ENCODE measurements around the gene ANO1. TPM values are rescaled to one million over a fixed set of nuclear protein-coding genes. Genes with fewer than 3 reads are reported as not detected.

ANO1 gene
- polyA plus RNA-seq, 2 of the 4 experiments (the other 2 are of a cell fraction), result 0.27 to 0.44 TPM

- TF ChIP-seq HEYL (CRISPR knock-in tag; IDR thresholded peaks at IDR 0.05), result no peak
- no peak for TF ChIP-seq KDM5A (IDR thresholded peaks at IDR 0.05)
Measured at GRCh38 chr11:70036971-70037882, 40.9 kb upstream of the ANO1 start (continued).

GRCh38 chr11:70038034-70038834, 39.9 kb upstream of the ANO1 start:
- ATAC-seq (no peak), FAIRE-seq (no peak), DNase-seq (ENCODE audit: low read depth in 1 of 2, low spot score in 1 of 2) (no peak)
- Histone ChIP-seq H3K4me3 (no peak overlapping the region), H3K9me3 (peaks cover 49% of the 10 kb centered on the region), H3K27ac (no peak overlapping the region), H3K4me2 (no peak overlapping the region), H3K4me1 (no peaks in the 10 kb centered on the region)
- 35% methylated on average over 9 of the region's 9 CpGs for WGBS (ENCODE audit: missing lambda C conversion rate)
- TF ChIP-seq EHMT2 (IDR thresholded peaks at IDR 0.05; ENCODE audit: low read depth), result no peak
- TF ChIP-seq ESRRA (IDR thresholded peaks at IDR 0.05; ENCODE audit: borderline replicate concordance, low read length), result no peak
- TF ChIP-seq TFCP2L1 (CRISPR knock-in tag; IDR thresholded peaks at IDR 0.05), result no peak
- POLR2A ChIA-PET, result no interaction called here
- CTCF ChIA-PET, result interaction anchor here (1.0 to 1.7 kb wide), 2 partner anchors 11 to 30 kb away, joined by 3 to 5 read pairs; no protein-coding TSS in a partner anchor

GRCh38 chr11:70040452-70040851, 37.7 kb upstream of the ANO1 start:
- H3K9me3 ChIP-seq, result peaks cover 69% of the 10 kb centered on the region
- ATAC-seq (no peak), DNase-seq (ENCODE audit: low read depth in 1 of 2, low spot score in 1 of 2) (no peak), FAIRE-seq (no peak)
- no peaks in the 10 kb centered on the region for H3K4me1 ChIP-seq
- ChIA-PET CTCF (interaction anchor here (0.6 to 1.6 kb wide), 3 partner anchors 118 to 1658 kb away, joined by 3 read pairs; no protein-coding TSS in a partner anchor), POLR2A (no interaction called here)
- H3K4me2 ChIP-seq, result no peak overlapping the region
- WGBS (ENCODE audit: missing lambda C conversion rate), result 65% methylated on average over 11 of the region's 11 CpGs
- no peak for TF ChIP-seq PBX3 (IDR thresholded peaks at IDR 0.05)
- TF ChIP-seq RAD21 (conservative IDR thresholded peaks at IDR 0.05 in 1 of 2, IDR thresholded peaks at IDR 0.05 in 1 of 2), result no peak
- no peak for TF ChIP-seq HOXB13 (CRISPR knock-in tag; IDR thresholded peaks at IDR 0.05; ENCODE audit: low read depth)
- no peak overlapping the region for H3K27ac ChIP-seq
- H3K4me3 ChIP-seq, result no peak overlapping the region

- Histone ChIP-seq H3K4me1 (no peaks in the 10 kb centered on the region), H3K9me3 (peaks cover 72% of the 10 kb centered on the region), H3K27ac (no peak overlapping the region), H3K4me3 (no peak overlapping the region), H3K4me2 (no peak overlapping the region)
- ATAC-seq (no peak), DNase-seq (ENCODE audit: low read depth in 1 of 2, low spot score in 1 of 2) (no peak), FAIRE-seq (no peak)
- TF ChIP-seq TP53 (CRISPR knock-in tag; IDR thresholded peaks at IDR 0.05), result no peak
- no peak for TF ChIP-seq REST (IDR thresholded peaks at IDR 0.05)
- TF ChIP-seq FOXS1 (CRISPR knock-in tag; IDR thresholded peaks at IDR 0.05), result no peak
- TF ChIP-seq ATOH8 (CRISPR knock-in tag; IDR thresholded peaks at IDR 0.05; ENCODE audit: low read depth), result no peak
- no peak for TF ChIP-seq KDM5A (IDR thresholded peaks at IDR 0.05)
- no peak for TF ChIP-seq NFE2L2 (conservative IDR thresholded peaks at IDR 0.05; ENCODE audit: low read length)
- TF ChIP-seq CEBPB (IDR thresholded peaks at IDR 0.05), result no peak
- no peak for TF ChIP-seq EHF (CRISPR knock-in tag; IDR thresholded peaks at IDR 0.05)
- 24% methylated on average over 4 of the region's 4 CpGs for WGBS (ENCODE audit: missing lambda C conversion rate)
- CTCF ChIA-PET, result interaction anchor here (0.6 to 1.6 kb wide), 3 partner anchors 119 to 1659 kb away, joined by 3 read pairs; no protein-coding TSS in a partner anchor
- POLR2A ChIA-PET, result no interaction called here
Measured at GRCh38 chr11:70040869-70041501, 37.1 kb upstream of the ANO1 start.

Data from A549 (cell line).